HepG2 (cell line): ENCODE results near the gene RNF5. TPM values are rescaled to one million over a fixed set of nuclear protein-coding genes. Genes with fewer than 3 reads are reported as not detected.

Source experiments
- ARNT2 ChIP-seq: sonication (generic); formaldehyde crosslinking; IDR thresholded peaks from 2 replicates; pipeline ENCODE4 v1.8.0; 2022; ENCODE audit warnings: mild to moderate bottlenecking, low read depth, missing genetic modification reagents, moderate library complexity
- CCAR2 ChIP-seq: fragments of 200-400 bp; formaldehyde crosslinking; optimal IDR thresholded peaks from 2 replicates; pipeline ENCODE3; 2018; ENCODE audit warnings: low read depth, mild to moderate bottlenecking, low read length, moderate library complexity
- DMAP1 ChIP-seq: IDR thresholded peaks from 2 replicates; pipeline ENCODE4 v1.6.1; 2016
- KLF9 ChIP-seq: IDR thresholded peaks from 2 replicates; pipeline ENCODE4 v1.6.1; 2016; ENCODE audit warnings: low read depth
- MZF1 ChIP-seq: sonication (generic); formaldehyde crosslinking; IDR thresholded peaks from 2 replicates; pipeline ENCODE4 v1.8.1; 2023; ENCODE audit warnings: mild to moderate bottlenecking, missing genetic modification reagents, borderline replicate concordance
- NFE2 ChIP-seq: sonication (generic); formaldehyde crosslinking; IDR thresholded peaks from 2 replicates; pipeline ENCODE4 v1.4.0; 2020; ENCODE audit warnings: missing genetic modification reagents
- NONO ChIP-seq, 2 experiments: fragments of 450-650 bp in 1 of 2; sonication (generic) in 1 of 2; formaldehyde crosslinking in 1 of 2; IDR thresholded peaks in 1 of 2; conservative IDR thresholded peaks in 1 of 2; 2 replicates each; pipeline versions ENCODE4 v1.6.1 to v1.8.0; 2017 to 2022; ENCODE audit warnings: mild to moderate bottlenecking in 1 of 2, missing genetic modification reagents in 1 of 2, moderate library complexity in 1 of 2
- RXRA ChIP-seq: sonication (generic); formaldehyde crosslinking; IDR thresholded peaks from 2 replicates; pipeline ENCODE4 v1.5.1; 2020; ENCODE audit warnings: missing genetic modification reagents
- RXRB ChIP-seq: IDR thresholded peaks from 2 replicates; pipeline ENCODE4 v1.6.1; 2016; ENCODE audit warnings: borderline replicate concordance, missing genetic modification reagents, missing compliant biosample characterization
- SIN3A ChIP-seq: IDR thresholded peaks from 2 replicates; pipeline ENCODE4 v1.6.1; 2011; ENCODE audit warnings: low read depth, mild to moderate bottlenecking, control low read depth, low read length, borderline replicate concordance
- ZMYM3 ChIP-seq: sonication (generic); formaldehyde crosslinking; IDR thresholded peaks from 2 replicates; pipeline ENCODE4 v1.5.1; 2020; ENCODE audit warnings: mild to moderate bottlenecking, missing genetic modification reagents
- ZNF605 ChIP-seq: sonication (generic); formaldehyde crosslinking; IDR thresholded peaks from 2 replicates; pipeline ENCODE4 v1.8.0; 2022; ENCODE audit warnings: mild to moderate bottlenecking, missing genetic modification reagents
- ZNF724P ChIP-seq: sonication (generic); formaldehyde crosslinking; IDR thresholded peaks from 2 replicates; pipeline ENCODE4 v1.8.0; 2022; ENCODE audit warnings: missing genetic modification reagents, borderline replicate concordance
- ZNF772 ChIP-seq: sonication (generic); formaldehyde crosslinking; IDR thresholded peaks from 2 replicates; pipeline ENCODE4 v1.5.0; 2020; ENCODE audit warnings: mild to moderate bottlenecking, missing genetic modification reagents
- polyA plus RNA-seq, 8 experiments: library from polyadenylated mRNA; depleted of rRNA in 3 of 8; stranded (reverse) in 7 of 8; unstranded in 1 of 8; fragments of >200 nt; fragmentation: Illumina TruSeq in 4 of 8; extraction: Trizol in 4 of 8; gene quantifications; 2 replicates each; pipeline versions ENCODE4 v1.2.1 to v1.2.3, GENCODE V29; 2011 to 2016; ENCODE audit warnings: low read depth in 4 of 8, missing spikeins in 1 of 8, mixed read lengths in 1 of 8; ENCODE audit not compliant: insufficient read depth in 1 of 8
- total RNA-seq, 5 experiments: library from RNA; depleted of rRNA; stranded (reverse); fragments of >200 nt; fragmentation: Illumina TruSeq; extraction: Trizol; gene quantifications; 2 replicates each; pipeline ENCODE4 v1.2.3, GENCODE V29; 2016; ENCODE audit warnings: low read depth in 1 of 5
- TF ChIP-seq, protein P1 (sequence below): sonication (generic); formaldehyde crosslinking; conservative IDR thresholded peaks from 2 replicates; pipeline ENCODE4 v1.4.0; 2020; ENCODE audit warnings: mild to moderate bottlenecking, missing genetic modification reagents, moderate library complexity
- TF ChIP-seq, protein P2 (sequence below): sonication (generic); formaldehyde crosslinking; IDR thresholded peaks from 2 replicates; pipeline ENCODE4 v1.4.0; 2020; ENCODE audit warnings: missing genetic modification reagents
- TF ChIP-seq, protein P3 (sequence below): sonication (generic); formaldehyde crosslinking; IDR thresholded peaks from 2 replicates; pipeline ENCODE4 v1.4.0; 2020; ENCODE audit warnings: missing genetic modification reagents
- TF ChIP-seq, protein P4 (sequence below): IDR thresholded peaks from 2 replicates; pipeline ENCODE4 v1.6.1; 2016
- TF ChIP-seq, protein P5 (sequence below): sonication (generic); formaldehyde crosslinking; conservative IDR thresholded peaks from 2 replicates; pipeline ENCODE4 v1.5.0; 2020; ENCODE audit warnings: missing genetic modification reagents

Gene RNF5
- total and polyA plus RNA-seq, 2 of the 13 experiments (the other 11 are each of a cell fraction or from before 2014, with no cell fraction given) = 98.0 to 131 TPM

DNA sequence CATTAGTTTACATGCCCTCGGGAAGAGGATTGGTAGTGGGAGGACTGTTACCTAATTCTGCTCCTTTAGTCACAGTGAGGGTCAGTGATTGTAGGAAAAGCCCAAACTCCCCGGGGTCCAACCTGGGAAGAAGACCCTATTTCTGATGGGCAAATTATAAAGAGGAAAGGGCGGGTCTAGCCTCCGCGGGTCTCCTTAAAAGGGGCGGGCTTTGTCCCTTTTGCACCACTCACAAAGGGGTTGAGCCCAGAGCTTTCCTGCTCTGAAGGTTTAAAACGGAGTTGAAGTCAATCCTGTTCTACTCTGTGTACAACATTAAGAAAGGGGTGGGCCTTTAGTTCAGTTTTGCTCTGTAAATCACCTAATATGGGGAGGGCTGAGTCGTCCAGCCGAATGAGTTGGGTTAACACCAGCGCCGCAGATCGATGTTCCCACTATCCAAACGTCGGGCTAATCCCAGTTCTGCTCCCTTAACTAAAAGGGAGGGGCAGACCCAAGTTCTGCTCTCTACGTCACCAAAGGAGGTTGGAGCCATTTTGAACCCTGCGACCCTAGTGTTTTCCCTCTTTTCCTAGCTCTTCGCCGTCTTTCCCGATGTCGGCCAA, 920 bp upstream of the RNF5 start (continued):
- TF ChIP-seq, protein P1, sequence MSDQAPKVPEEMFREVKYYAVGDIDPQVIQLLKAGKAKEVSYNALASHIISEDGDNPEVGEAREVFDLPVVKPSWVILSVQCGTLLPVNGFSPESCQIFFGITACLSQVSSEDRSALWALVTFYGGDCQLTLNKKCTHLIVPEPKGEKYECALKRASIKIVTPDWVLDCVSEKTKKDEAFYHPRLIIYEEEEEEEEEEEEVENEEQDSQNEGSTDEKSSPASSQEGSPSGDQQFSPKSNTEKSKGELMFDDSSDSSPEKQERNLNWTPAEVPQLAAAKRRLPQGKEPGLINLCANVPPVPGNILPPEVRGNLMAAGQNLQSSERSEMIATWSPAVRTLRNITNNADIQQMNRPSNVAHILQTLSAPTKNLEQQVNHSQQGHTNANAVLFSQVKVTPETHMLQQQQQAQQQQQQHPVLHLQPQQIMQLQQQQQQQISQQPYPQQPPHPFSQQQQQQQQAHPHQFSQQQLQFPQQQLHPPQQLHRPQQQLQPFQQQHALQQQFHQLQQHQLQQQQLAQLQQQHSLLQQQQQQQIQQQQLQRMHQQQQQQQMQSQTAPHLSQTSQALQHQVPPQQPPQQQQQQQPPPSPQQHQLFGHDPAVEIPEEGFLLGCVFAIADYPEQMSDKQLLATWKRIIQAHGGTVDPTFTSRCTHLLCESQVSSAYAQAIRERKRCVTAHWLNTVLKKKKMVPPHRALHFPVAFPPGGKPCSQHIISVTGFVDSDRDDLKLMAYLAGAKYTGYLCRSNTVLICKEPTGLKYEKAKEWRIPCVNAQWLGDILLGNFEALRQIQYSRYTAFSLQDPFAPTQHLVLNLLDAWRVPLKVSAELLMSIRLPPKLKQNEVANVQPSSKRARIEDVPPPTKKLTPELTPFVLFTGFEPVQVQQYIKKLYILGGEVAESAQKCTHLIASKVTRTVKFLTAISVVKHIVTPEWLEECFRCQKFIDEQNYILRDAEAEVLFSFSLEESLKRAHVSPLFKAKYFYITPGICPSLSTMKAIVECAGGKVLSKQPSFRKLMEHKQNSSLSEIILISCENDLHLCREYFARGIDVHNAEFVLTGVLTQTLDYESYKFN = no peak
- TF ChIP-seq ZNF772 (CRISPR knock-in tag) (peak; percentile 68; the same call in 1 of the 2 replicates), CCAR2 (peak; percentile 44), MZF1 (peak; percentile 71; the same call in 1 of the 2 replicates), SIN3A (no peak), ARNT2 (CRISPR knock-in tag) (peak; percentile 38), ZNF724P (CRISPR knock-in tag) (no peak), RXRB (CRISPR knock-in tag) (peak; percentile 30; the same call in 1 of the 2 replicates), DMAP1 (CRISPR knock-in tag) (peak; percentile 78), RXRA (CRISPR knock-in tag) (peak; percentile 55; the same call in 1 of the 2 replicates), NFE2 (no peak), ZNF605 (peak; percentile 67; the same call in 1 of the 2 replicates), NONO (IDR thresholded peaks at IDR 0.05) (no peak), NONO (CRISPR knock-in tag; conservative IDR thresholded peaks at IDR 0.05) (peak; percentile 56), ZMYM3 (0 out of 2 replicates have a peak, but pooled peaks have one; percentile 56), KLF9 (CRISPR knock-in tag) (peak; percentile 35; the same call in 1 of the 2 replicates)
- TF ChIP-seq, protein P2, sequence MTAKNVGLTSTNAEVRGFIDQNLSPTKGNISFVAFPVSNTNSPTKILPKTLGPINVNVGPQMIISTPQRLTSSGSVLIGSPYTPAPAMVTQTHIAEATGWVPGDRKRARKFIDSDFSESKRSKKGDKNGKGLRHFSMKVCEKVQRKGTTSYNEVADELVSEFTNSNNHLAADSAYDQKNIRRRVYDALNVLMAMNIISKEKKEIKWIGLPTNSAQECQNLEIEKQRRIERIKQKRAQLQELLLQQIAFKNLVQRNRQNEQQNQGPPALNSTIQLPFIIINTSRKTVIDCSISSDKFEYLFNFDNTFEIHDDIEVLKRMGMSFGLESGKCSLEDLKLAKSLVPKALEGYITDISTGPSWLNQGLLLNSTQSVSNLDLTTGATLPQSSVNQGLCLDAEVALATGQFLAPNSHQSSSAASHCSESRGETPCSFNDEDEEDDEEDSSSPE (CRISPR knock-in tag) = peak; percentile 79
- TF ChIP-seq, protein P3, sequence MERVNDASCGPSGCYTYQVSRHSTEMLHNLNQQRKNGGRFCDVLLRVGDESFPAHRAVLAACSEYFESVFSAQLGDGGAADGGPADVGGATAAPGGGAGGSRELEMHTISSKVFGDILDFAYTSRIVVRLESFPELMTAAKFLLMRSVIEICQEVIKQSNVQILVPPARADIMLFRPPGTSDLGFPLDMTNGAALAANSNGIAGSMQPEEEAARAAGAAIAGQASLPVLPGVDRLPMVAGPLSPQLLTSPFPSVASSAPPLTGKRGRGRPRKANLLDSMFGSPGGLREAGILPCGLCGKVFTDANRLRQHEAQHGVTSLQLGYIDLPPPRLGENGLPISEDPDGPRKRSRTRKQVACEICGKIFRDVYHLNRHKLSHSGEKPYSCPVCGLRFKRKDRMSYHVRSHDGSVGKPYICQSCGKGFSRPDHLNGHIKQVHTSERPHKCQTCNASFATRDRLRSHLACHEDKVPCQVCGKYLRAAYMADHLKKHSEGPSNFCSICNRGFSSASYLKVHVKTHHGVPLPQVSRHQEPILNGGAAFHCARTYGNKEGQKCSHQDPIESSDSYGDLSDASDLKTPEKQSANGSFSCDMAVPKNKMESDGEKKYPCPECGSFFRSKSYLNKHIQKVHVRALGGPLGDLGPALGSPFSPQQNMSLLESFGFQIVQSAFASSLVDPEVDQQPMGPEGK (CRISPR knock-in tag) = 0 out of 2 replicates have a peak, but pooled peaks have one; percentile 6
- TF ChIP-seq, protein P4, sequence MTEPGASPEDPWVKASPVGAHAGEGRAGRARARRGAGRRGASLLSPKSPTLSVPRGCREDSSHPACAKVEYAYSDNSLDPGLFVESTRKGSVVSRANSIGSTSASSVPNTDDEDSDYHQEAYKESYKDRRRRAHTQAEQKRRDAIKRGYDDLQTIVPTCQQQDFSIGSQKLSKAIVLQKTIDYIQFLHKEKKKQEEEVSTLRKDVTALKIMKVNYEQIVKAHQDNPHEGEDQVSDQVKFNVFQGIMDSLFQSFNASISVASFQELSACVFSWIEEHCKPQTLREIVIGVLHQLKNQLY = 0 out of 2 replicates have a peak, but pooled peaks have one; percentile 5
- TF ChIP-seq, protein P5, sequence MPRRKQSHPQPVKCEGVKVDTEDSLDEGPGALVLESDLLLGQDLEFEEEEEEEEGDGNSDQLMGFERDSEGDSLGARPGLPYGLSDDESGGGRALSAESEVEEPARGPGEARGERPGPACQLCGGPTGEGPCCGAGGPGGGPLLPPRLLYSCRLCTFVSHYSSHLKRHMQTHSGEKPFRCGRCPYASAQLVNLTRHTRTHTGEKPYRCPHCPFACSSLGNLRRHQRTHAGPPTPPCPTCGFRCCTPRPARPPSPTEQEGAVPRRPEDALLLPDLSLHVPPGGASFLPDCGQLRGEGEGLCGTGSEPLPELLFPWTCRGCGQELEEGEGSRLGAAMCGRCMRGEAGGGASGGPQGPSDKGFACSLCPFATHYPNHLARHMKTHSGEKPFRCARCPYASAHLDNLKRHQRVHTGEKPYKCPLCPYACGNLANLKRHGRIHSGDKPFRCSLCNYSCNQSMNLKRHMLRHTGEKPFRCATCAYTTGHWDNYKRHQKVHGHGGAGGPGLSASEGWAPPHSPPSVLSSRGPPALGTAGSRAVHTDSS (CRISPR knock-in tag) = no peak
